Muscle of leg (tissue), 11 donors: Measurements from ENCODE around the gene MAPK4. TPM values are rescaled to one million over a fixed set of nuclear protein-coding genes. Genes with fewer than 3 reads are reported as not detected.

ENCODE experiments used
- DNase-seq: peaks from one replicate; pipeline ENCODE4 v3.0.0; 2013
- H3K27ac ChIP-seq: one replicate; pipeline ENCODE4 v1.5.1; 2013; ENCODE audit warnings: mild to moderate bottlenecking, low read length, control low read depth
- H3K27me3 ChIP-seq: one replicate; pipeline ENCODE4 v1.6.1; 2013; ENCODE audit warnings: low read length; ENCODE audit not compliant: control insufficient read depth, insufficient read depth
- H3K36me3 ChIP-seq: one replicate; pipeline ENCODE4 v1.6.1; 2013; ENCODE audit warnings: low read length; ENCODE audit not compliant: control insufficient read depth, insufficient read depth
- H3K4me1 ChIP-seq: one replicate; pipeline ENCODE4 v1.6.1; 2013; ENCODE audit warnings: low read length; ENCODE audit not compliant: control insufficient read depth, insufficient read depth
- H3K4me3 ChIP-seq: one replicate; pipeline ENCODE4 v1.5.1; 2013; ENCODE audit warnings: low read length, control low read depth
- H3K9me3 ChIP-seq: replicated peaks from 2 replicates; pipeline ENCODE4 v1.6.1; 2013; ENCODE audit warnings: low read depth, low read length; ENCODE audit not compliant: control insufficient read depth
- WGBS: methylation state at CpG from one replicate; pipeline ENCODE4 v1.1.5; 2013; ENCODE audit warnings: missing lambda C conversion rate; ENCODE audit not compliant: insufficient coverage; 5-methylcytosine and 5-hydroxymethylcytosine counted together
- polyA plus RNA-seq, 8 donors: library from polyadenylated mRNA; unstranded; fragments of 120-200 nt; gene quantifications; one replicate each; pipeline versions ENCODE4 v1.2.1 to v1.2.3, GENCODE V29; 2013; ENCODE audit warnings: inconsistent platforms in 1 of 8, low replicate concordance in 1 of 8; ENCODE audit not compliant: insufficient read length in 8 of 8, insufficient read depth in 1 of 8
- total RNA-seq: library from RNA; stranded (reverse); fragments of 120-200 nt; gene quantifications from one replicate; pipeline ENCODE4 v1.2.4, GENCODE V29; 2013

Gene MAPK4
- total and polyA plus RNA-seq, 9 donors: 4.2 to 9.6 (median 4.8) TPM

DNA sequence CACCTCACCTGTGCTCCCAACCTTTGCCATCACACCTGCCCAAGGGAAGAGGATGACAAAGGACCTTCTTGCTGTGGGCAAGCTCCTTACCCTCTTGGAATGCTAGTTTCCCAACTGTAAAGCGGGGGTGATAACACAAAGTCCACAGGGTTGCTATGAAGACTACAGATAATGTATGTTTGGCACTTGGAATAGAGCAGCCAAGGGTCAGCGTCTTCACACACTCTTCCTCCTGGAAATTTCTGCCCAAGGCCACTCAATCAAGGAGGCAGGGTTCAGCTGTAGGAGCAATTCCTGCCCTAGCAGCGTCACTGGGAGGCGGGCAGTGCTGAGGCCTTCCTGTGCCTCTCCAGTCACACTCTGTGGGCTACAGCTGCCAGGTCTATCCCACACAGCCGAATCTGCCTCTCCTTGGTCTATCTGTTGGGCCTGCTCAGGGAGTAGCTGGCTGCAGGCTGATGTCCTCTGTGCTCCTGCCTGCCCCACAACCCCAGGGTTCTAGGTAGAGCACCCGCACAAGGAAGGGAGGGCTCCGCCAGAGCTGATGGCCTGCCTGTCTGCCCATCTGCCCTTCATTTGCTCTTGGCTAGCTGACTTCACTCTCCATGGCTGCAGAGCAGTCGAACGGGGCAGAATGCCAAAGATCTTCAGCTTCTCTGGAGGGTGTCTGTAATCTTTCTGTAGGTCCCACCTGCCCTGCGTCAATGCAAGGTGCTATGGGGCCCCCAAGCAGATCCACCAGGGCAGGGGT, 168.0 kb downstream of the MAPK4 start:
- peak overlapping the region; percentile 88 for H3K27ac ChIP-seq
- peak; percentile 44 for DNase-seq

DNA sequence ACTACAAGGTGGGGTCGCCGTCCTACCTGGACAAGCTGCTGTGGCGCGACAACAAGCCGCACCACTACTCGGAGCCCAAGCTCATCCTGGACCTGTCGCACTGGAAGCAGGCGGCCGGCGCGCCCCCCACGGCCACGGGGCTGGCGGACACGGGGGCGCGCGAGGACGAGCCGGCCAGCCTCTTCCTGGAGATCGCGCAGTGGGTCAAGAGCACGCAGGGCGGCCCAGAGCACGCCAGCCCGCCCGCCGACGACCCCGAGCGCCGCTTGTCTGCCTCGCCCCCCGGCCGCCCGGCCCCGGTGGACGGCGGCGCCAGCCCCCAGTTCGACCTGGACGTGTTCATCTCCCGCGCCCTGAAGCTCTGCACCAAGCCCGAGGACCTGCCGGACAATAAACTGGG, 169.5 kb downstream of the MAPK4 start:
- DNase-seq: no peak
- 76% methylated on average over 46 of the region's 46 CpGs for WGBS
- Histone ChIP-seq H3K27me3 (no peaks in the 10 kb centered on the region), H3K9me3 (no peaks in the 10 kb centered on the region), H3K4me3 (no peak overlapping the region), H3K4me1 (peaks cover 41% of the 10 kb centered on the region), H3K36me3 (no peaks in the 10 kb centered on the region), H3K27ac (no peak overlapping the region)

More for the DNA sequence above, 168.0 kb downstream of the MAPK4 start:
- no peaks in the 10 kb centered on the region for H3K27me3 ChIP-seq
- no peak overlapping the region for H3K4me3 ChIP-seq
- H3K9me3 ChIP-seq: no peaks in the 10 kb centered on the region
- H3K36me3 ChIP-seq: no peaks in the 10 kb centered on the region
- WGBS: 79% methylated on average over 5 of the region's 10 CpGs
- H3K4me1 ChIP-seq: peaks cover 45% of the 10 kb centered on the region

GRCh38 chr18:50729986-50730385, 170.1 kb downstream of the MAPK4 start:
- WGBS: 88% methylated on average over 7 of the region's 9 CpGs
- no peak for DNase-seq
- no peak overlapping the region for H3K4me3 ChIP-seq
- no peaks in the 10 kb centered on the region for H3K36me3 ChIP-seq
- H3K9me3 ChIP-seq: no peaks in the 10 kb centered on the region
- H3K27me3 ChIP-seq: no peaks in the 10 kb centered on the region
- H3K27ac ChIP-seq: no peak overlapping the region
- peaks cover 35% of the 10 kb centered on the region for H3K4me1 ChIP-seq

GRCh38 chr18:50734342-50734741, 174.5 kb downstream of the MAPK4 start:
- WGBS: 62% methylated on average over 7 of the region's 8 CpGs
- Histone ChIP-seq H3K4me1 (no peaks in the 10 kb centered on the region), H3K27ac (no peak overlapping the region), H3K36me3 (no peaks in the 10 kb centered on the region), H3K27me3 (peaks cover 2% of the 10 kb centered on the region), H3K9me3 (no peaks in the 10 kb centered on the region), H3K4me3 (no peak overlapping the region)
- DNase-seq: no peak

DNA sequence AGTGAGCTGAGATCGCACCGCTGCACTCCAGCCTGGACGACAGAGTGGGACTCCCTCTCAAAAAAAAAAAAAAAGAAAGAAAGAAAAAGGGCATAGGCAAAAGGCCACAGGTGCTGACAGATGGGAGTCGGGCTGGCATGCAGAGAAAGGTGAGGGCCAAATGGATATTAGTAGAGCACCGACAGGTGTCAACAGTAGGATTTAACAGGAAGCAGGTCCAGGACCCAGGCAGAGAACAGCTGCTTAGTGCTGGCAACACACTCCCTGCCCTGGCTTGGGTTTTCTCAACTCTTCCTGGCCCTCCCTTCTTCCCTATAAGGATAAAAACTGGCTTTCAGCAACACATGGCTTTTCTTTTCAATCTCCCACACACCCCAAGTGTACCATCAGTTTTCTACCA, 175.0 kb downstream of the MAPK4 start:
- Histone ChIP-seq H3K36me3 (no peaks in the 10 kb centered on the region), H3K27ac (no peak overlapping the region), H3K4me3 (no peak overlapping the region), H3K9me3 (no peaks in the 10 kb centered on the region), H3K27me3 (peaks cover 2% of the 10 kb centered on the region), H3K4me1 (no peaks in the 10 kb centered on the region)
- WGBS: 63% methylated on average over 2 of the region's 5 CpGs
- DNase-seq: no peak

DNA sequence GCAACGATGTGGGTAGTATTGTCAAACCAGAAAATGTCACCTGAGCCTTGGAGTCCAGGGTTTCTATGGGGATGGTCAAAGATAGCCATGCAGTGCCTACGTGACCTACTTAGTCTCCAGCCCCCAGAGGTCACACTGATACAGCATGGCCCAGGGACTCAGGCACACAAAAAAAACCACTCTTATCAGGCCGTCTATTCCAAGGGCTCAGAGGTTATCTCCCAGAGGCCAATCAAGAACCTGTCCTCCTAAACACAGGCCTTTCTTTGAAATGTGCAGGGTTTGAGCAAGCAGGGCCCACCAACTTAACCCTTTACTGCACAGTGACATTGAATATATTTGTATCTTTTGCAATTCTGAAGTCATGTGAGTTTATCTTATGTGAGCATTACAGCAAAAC, 177.2 kb downstream of the MAPK4 start:
- no peak overlapping the region for H3K4me3 ChIP-seq
- no CpG with 5 or more reads among the region's 3 CpGs for WGBS
- DNase-seq: no peak
- H3K36me3 ChIP-seq: no peaks in the 10 kb centered on the region
- H3K4me1 ChIP-seq: no peaks in the 10 kb centered on the region
- H3K9me3 ChIP-seq: no peaks in the 10 kb centered on the region
- H3K27me3 ChIP-seq: peaks cover 2% of the 10 kb centered on the region
- H3K27ac ChIP-seq: no peak overlapping the region

DNA sequence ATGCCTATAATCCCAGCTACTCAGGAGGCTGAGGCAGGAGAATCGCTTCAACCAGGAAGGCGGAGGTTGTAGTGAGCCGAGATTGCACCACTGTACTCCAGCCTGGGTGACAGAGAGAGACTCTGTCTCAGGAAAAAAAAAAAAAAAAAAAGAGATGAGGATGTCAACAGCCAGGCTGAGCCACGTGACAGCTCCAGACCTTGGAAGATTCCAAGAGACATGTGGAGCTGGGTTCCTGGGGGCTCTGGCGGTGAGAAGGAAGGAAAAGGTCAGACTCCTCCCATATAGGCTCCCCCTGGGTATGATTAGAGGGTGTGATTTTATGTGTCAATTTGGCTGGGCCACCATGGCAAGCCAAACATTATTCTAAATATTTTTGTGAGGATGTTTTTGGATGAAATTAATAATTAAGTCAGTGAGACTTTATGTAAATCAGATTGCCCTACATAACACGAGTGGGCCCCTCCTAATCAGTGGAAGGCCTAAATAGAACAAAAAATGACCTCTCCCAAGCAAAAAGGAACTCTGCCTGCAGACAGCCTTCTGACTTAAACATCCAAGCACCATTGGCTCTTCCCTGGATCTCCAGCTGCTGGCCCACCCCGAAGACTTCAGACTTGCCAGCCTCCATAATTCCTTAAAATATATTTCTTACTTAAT, 178.3 kb downstream of the MAPK4 start:
- WGBS: 66% methylated on average over 2 of the region's 7 CpGs
- no peaks in the 10 kb centered on the region for H3K4me1 ChIP-seq
- DNase-seq: no peak

DNA sequence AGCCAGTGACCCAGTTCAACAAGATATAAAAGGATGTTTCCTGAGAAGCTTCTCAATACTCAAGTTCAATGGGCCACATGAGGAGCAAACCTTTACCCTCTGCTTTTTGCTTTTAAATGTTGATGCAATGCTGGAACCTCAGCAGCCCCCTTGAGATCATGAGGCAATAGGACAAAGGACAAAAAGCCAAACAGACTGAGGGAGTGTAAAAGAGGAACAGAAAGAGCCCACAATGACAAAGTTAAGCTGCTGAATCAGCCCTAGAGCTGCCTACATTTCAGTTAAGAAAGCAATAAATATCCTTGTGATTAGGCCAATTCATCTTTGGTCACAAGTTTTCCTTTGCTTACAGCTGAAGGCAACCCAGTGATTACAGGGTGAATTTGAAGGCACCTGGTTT, 183.1 kb downstream of the MAPK4 start:
- Histone ChIP-seq H3K9me3 (no peaks in the 10 kb centered on the region), H3K4me1 (peaks cover under 1% of the 10 kb centered on the region), H3K36me3 (no peaks in the 10 kb centered on the region), H3K27me3 (no peaks in the 10 kb centered on the region), H3K4me3 (no peak overlapping the region), H3K27ac (no peak overlapping the region)
- DNase-seq: no peak

More for the DNA sequence above, 178.3 kb downstream of the MAPK4 start:
- no peak overlapping the region for H3K4me3 ChIP-seq
- H3K9me3 ChIP-seq: no peaks in the 10 kb centered on the region
- H3K27ac ChIP-seq: no peak overlapping the region
- H3K36me3 ChIP-seq: no peaks in the 10 kb centered on the region
- peaks cover 2% of the 10 kb centered on the region for H3K27me3 ChIP-seq

DNA sequence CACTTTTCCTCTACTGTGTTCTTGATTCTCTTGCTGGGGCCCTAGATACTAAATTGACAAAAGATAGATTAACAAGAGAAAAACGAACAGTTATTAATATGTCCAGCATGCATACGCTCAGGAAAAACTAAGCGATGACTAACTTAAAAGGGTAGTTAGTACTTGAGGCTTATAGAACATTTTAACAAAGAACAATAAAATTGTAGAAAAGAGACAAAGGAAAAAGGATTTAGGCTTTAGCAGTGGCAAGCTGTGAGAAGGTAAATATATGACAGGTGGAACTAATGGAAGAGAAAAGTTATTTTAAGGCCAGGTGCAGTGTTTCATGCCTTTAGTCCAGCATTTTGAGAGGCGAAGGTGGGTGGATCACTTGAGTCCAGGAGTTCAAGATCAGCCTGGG, 184.4 kb downstream of the MAPK4 start:
- DNase-seq: no peak
- no peak overlapping the region for H3K4me3 ChIP-seq
- no peaks in the 10 kb centered on the region for H3K36me3 ChIP-seq
- H3K4me1 ChIP-seq: peaks cover 12% of the 10 kb centered on the region
- WGBS: 60% methylated on average over 1 of the region's 4 CpGs
- no peaks in the 10 kb centered on the region for H3K27me3 ChIP-seq
- no peak overlapping the region for H3K27ac ChIP-seq
- no peaks in the 10 kb centered on the region for H3K9me3 ChIP-seq

DNA sequence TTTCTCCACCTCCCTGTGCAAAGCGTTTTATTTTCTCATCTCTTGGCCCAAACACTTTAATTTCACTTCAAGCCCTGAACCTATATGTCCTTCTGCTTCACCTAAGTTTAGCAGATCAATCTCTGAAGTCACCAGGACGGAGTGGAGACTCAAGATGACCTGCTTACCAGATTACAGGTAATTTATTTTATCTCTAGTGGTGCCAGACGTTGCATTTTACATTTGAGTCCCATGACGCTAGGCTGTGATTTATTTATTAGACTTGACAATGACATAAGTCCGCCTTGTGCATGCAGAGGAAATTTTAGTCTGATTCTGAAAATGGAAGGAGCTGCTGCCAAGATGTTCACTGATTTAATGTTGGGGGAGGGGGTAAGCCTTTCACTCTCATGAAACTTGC, 186.1 kb downstream of the MAPK4 start:
- Histone ChIP-seq H3K27ac (no peak overlapping the region), H3K9me3 (no peaks in the 10 kb centered on the region), H3K4me3 (no peak overlapping the region), H3K4me1 (peaks cover 13% of the 10 kb centered on the region), H3K36me3 (no peaks in the 10 kb centered on the region), H3K27me3 (no peaks in the 10 kb centered on the region)
- no peak for DNase-seq
- WGBS: 40% methylated on average over 2 of the region's 5 CpGs
